HCT116 (cell line): ENCODE data around the gene TTF1. TPM values are rescaled to one million over a fixed set of nuclear protein-coding genes. Genes with fewer than 3 reads are reported as not detected.

ENCODE experiments used
- ATAC-seq: fragments of 200-7000 bp; cut with Tn5 transposase; 2 replicates; pipeline ENCODE4 v1.9.1; 2020; ENCODE audit warnings: mild to moderate bottlenecking, moderate library complexity
- BruUV-seq: library from RNA; stranded (reverse); fragments of 400-500 nt; replicated peaks from 2 replicates; lab custom pipeline; 2021; lab: Mats Ljungman, UMichigan
- CTCF ChIA-PET: fragments of 300-600 bp; sonication (Branson Sonifier 250); formaldehyde crosslinking; loops from one replicate; lab custom pipeline; 2021; ENCODE audit warnings: antibody characterized with exemption; lab: Charles Lee
- POLR2A ChIA-PET: fragments of 300-600, 350-600 bp; sonication (Branson Sonifier 250); formaldehyde crosslinking; loops from one replicate; lab custom pipeline; 2021; ENCODE audit warnings: antibody characterized with exemption; lab: Charles Lee
- RAD21 ChIA-PET, 2 experiments: fragments of 300-600 bp; sonication (Branson Sonifier 250); formaldehyde crosslinking; loops; one replicate each; lab custom pipeline; 2023; ENCODE audit warnings: low total read pairs in 2 of 2; ENCODE audit not compliant: uncharacterized antibody in 2 of 2, unreplicated experiment in 2 of 2, low non-redundant PET in 1 of 2; lab: Charles Lee
- DNase-seq: peaks from one replicate; pipeline ENCODE4 v3.0.0-alpha.2; 2010; ENCODE audit warnings: low read depth, low spot score
- H2AFZ ChIP-seq: fragments of 200-600 bp; shearing (Covaris generic), sonication (generic); 2 replicates; pipeline ENCODE4 v1.6.1; 2017; ENCODE audit warnings: low read depth, mixed run types, mixed read lengths, antibody characterized with exemption, low read length; ENCODE audit not compliant: poor library complexity, severe bottlenecking
- H3K27ac ChIP-seq: 2 replicates; pipeline ENCODE4 v1.5.1; 2012; ENCODE audit warnings: low read depth, low read length
- H3K27me3 ChIP-seq: fragments of 200-600 bp; sonication (generic); 2 replicates; pipeline ENCODE4 v1.6.1; 2016; ENCODE audit warnings: mixed run types, low read length, mixed read lengths; ENCODE audit not compliant: insufficient read depth
- H3K36me3 ChIP-seq, 2 experiments: fragments of 200-500 bp in 1 of 2; fragments of 200-600 bp in 1 of 2; sonication (Bioruptor generic) in 1 of 2; sonication (generic) in 1 of 2; 2 replicates each; pipeline versions ENCODE4 v1.5.1 to v1.6.1; 2014 to 2016; ENCODE audit warnings: low read length in 2 of 2, inconsistent platforms in 1 of 2, mixed read lengths in 1 of 2, mixed run types in 1 of 2; ENCODE audit not compliant: insufficient read depth in 2 of 2, control insufficient read depth in 1 of 2
- H3K4me1 ChIP-seq, 2 experiments: fragments of 200-600 bp in 1 of 2; sonication (generic) in 1 of 2; 2 replicates each; pipeline versions ENCODE4 v1.5.1 to v1.6.1; 2012 to 2017; ENCODE audit warnings: low read length in 2 of 2, inconsistent platforms in 1 of 2, mild to moderate bottlenecking in 1 of 2, mixed read lengths in 1 of 2, mixed run types in 1 of 2, moderate library complexity in 1 of 2; ENCODE audit not compliant: insufficient read depth in 2 of 2, control insufficient read depth in 1 of 2
- H3K4me2 ChIP-seq: fragments of 200-600 bp; sonication (generic); 2 replicates; pipeline ENCODE4 v1.6.1; 2017; ENCODE audit warnings: mixed run types, low read length, mixed read lengths
- H3K4me3 ChIP-seq, 2 experiments: fragments of 200-600 bp in 1 of 2; sonication (generic) in 1 of 2; replicated peaks in 1 of 2; 2 replicates each; pipeline ENCODE4 v1.5.1; 2011 to 2016; ENCODE audit warnings: low read length in 2 of 2, control low read depth in 1 of 2, low read depth in 1 of 2, mild to moderate bottlenecking in 1 of 2, mixed read lengths in 1 of 2, mixed run types in 1 of 2
- H3K79me2 ChIP-seq: fragments of 200-600 bp; sonication (generic); 2 replicates; pipeline ENCODE4 v1.6.1; 2017; ENCODE audit warnings: mild to moderate bottlenecking, mixed run types, low read length, moderate library complexity, mixed read lengths; ENCODE audit not compliant: insufficient read depth
- H3K9ac ChIP-seq: fragments of 200-600 bp; sonication (generic); 2 replicates; pipeline ENCODE4 v1.6.1; 2016; ENCODE audit warnings: low read length, mixed read lengths
- H3K9me2 ChIP-seq: fragments of 200-600 bp; sonication (generic), shearing (Covaris generic); 2 replicates; pipeline ENCODE4 v1.6.1; 2017; ENCODE audit warnings: mixed run types, mild to moderate bottlenecking, moderate library complexity; ENCODE audit not compliant: insufficient read depth
- H3K9me3 ChIP-seq, 2 experiments: fragments of 200-500 bp in 1 of 2; fragments of 200-600 bp in 1 of 2; sonication (Bioruptor generic) in 1 of 2; sonication (generic) in 1 of 2; 2 replicates each; pipeline ENCODE4 v1.6.1; 2014 to 2017; ENCODE audit warnings: low read length in 2 of 2, mixed read lengths in 2 of 2, inconsistent platforms in 1 of 2, low read depth in 1 of 2, mild to moderate bottlenecking in 1 of 2, mixed run types in 1 of 2, moderate library complexity in 1 of 2; ENCODE audit not compliant: control insufficient read depth in 1 of 2, insufficient read depth in 1 of 2
- H4K20me1 ChIP-seq: fragments of 200-600 bp; sonication (generic), shearing (Covaris generic); 2 replicates; pipeline ENCODE4 v1.6.1; 2017; ENCODE audit warnings: mixed run types, mild to moderate bottlenecking, moderate library complexity; ENCODE audit not compliant: insufficient read depth
- CBX3 ChIP-seq: IDR thresholded peaks from 2 replicates; pipeline ENCODE4 v1.6.1; 2012; ENCODE audit warnings: low read depth
- CEBPB ChIP-seq: IDR thresholded peaks from 2 replicates; pipeline ENCODE4 v1.6.1; 2012; ENCODE audit warnings: low read depth
- EGR1 ChIP-seq: IDR thresholded peaks from 2 replicates; pipeline ENCODE4 v1.6.1; 2012; ENCODE audit warnings: low read depth
- EZH2 ChIP-seq: fragments of 200-600 bp; sonication (generic); IDR thresholded peaks from 2 replicates; pipeline ENCODE4 v1.6.1; 2017; ENCODE audit warnings: antibody characterized with exemption, mixed run types
- EZH2phosphoT487 ChIP-seq: fragments of 200-600 bp; IDR thresholded peaks from 2 replicates; pipeline ENCODE4 v1.6.1; 2018; ENCODE audit warnings: antibody characterized with exemption, borderline replicate concordance
- FOSL1 ChIP-seq: IDR thresholded peaks from 2 replicates; pipeline ENCODE4 v1.6.1; 2012; ENCODE audit warnings: low read depth
- JUND ChIP-seq: IDR thresholded peaks from 2 replicates; pipeline ENCODE4 v1.6.1; 2012
- POLR2A ChIP-seq: IDR thresholded peaks from 2 replicates; pipeline ENCODE4 v1.7.0; 2011; ENCODE audit warnings: borderline replicate concordance; ENCODE audit not compliant: insufficient read depth, insufficient read length; ENCODE audit errors: extremely low read depth
- POLR2AphosphoS5 ChIP-seq: IDR thresholded peaks from 2 replicates; pipeline ENCODE4 v1.6.1; 2011; ENCODE audit warnings: mild to moderate bottlenecking, low read depth, low read length, moderate library complexity
- RAD21 ChIP-seq: IDR thresholded peaks from 2 replicates; pipeline ENCODE4 v1.6.1; 2012; ENCODE audit warnings: low read depth, mild to moderate bottlenecking
- TCF7L2 ChIP-seq: IDR thresholded peaks from 2 replicates; pipeline ENCODE4 v1.7.0; 2011; ENCODE audit warnings: borderline replicate concordance, inconsistent platforms; ENCODE audit not compliant: insufficient read depth, insufficient read length; ENCODE audit errors: extremely low read depth
- ZFX ChIP-seq: fragments of 450-650 bp; IDR thresholded peaks from 2 replicates; pipeline ENCODE4 v1.6.1; 2017
- ZNF274 ChIP-seq: fragments of 200-500 bp; sonication (Bioruptor generic); IDR thresholded peaks from 2 replicates; pipeline ENCODE4 v1.6.1; 2014; ENCODE audit warnings: mild to moderate bottlenecking, low read depth, low read length, inconsistent platforms
- intact Hi-C: fragments of 100-400 bp; cut with micrococcal nuclease; formaldehyde crosslinking; loops from 2 replicates; pipeline ENCODE4 v1.10.0; 2022
- total RNA-seq: library from RNA; stranded (reverse); gene quantifications from one replicate; pipeline ENCODE4 v1.2.1, GENCODE V29; 2021; ENCODE audit not compliant: unreplicated experiment
- TF ChIP-seq, protein P1 (sequence below): IDR thresholded peaks from 2 replicates; pipeline ENCODE4 v1.6.1; 2012
- TF ChIP-seq, protein P2 (sequence below), 3 experiments: fragments of 200-600 bp in 1 of 3; sonication (generic) in 1 of 3; IDR thresholded peaks in 2 of 3; conservative IDR thresholded peaks in 1 of 3; 2 replicates each; pipeline ENCODE4 v1.5.1; 2012 to 2017; ENCODE audit warnings: low read depth in 2 of 3, low read length in 2 of 3, antibody characterized with exemption in 1 of 3, borderline replicate concordance in 1 of 3, control low read depth in 1 of 3, mild to moderate bottlenecking in 1 of 3, mixed read lengths in 1 of 3, mixed run types in 1 of 3, moderate library complexity in 1 of 3; ENCODE audit not compliant: insufficient read depth in 1 of 3
- TF ChIP-seq, protein P3 (sequence below): IDR thresholded peaks from 2 replicates; pipeline ENCODE4 v1.6.1; 2012; ENCODE audit warnings: low read depth
- TF ChIP-seq, protein P4 (sequence below): IDR thresholded peaks from 2 replicates; pipeline ENCODE4 v1.6.1; 2011; ENCODE audit warnings: mild to moderate bottlenecking, low read length, moderate library complexity; ENCODE audit not compliant: insufficient replicate concordance; ENCODE audit errors: extremely low read depth

Gene TTF1
- total RNA-seq, 1 experiment from 2014 or later: 14.5 TPM

DNA sequence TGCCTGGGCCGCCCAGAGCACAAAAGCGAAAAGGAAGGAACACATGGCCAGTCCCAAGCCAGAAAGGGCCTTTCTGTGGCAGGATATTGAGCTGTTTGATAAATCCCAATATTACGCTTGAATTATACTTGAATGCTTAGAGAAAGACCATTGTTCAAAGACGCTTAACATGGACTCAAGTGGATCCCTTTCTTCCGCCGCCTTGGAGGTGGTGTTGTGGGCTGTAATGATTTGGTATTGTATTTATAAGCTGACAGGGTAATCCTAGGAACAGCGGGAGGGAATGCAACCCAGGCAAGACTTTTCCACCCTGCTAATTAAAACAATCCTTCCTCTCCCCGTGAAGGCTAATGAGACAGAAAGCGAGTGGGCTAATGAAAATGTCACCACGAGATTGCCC lies 28.2 kb upstream of the TTF1 start:
- H3K4me3 ChIP-seq: no peak overlapping the region
- no peak for ATAC-seq
- TF ChIP-seq CBX3: no peak
- TF ChIP-seq ZNF274: no peak
- no peak for TF ChIP-seq FOSL1
- TF ChIP-seq EZH2phosphoT487: no peak
- TF ChIP-seq, protein P1, sequence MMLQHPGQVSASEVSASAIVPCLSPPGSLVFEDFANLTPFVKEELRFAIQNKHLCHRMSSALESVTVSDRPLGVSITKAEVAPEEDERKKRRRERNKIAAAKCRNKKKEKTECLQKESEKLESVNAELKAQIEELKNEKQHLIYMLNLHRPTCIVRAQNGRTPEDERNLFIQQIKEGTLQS: no peak
- TF ChIP-seq EZH2: no peak
- no peak for TF ChIP-seq CEBPB
- no peak for TF ChIP-seq POLR2AphosphoS5
- no peak for TF ChIP-seq POLR2A
- TF ChIP-seq EGR1: no peak
- TF ChIP-seq TCF7L2: no peak
- TF ChIP-seq, protein P2, sequence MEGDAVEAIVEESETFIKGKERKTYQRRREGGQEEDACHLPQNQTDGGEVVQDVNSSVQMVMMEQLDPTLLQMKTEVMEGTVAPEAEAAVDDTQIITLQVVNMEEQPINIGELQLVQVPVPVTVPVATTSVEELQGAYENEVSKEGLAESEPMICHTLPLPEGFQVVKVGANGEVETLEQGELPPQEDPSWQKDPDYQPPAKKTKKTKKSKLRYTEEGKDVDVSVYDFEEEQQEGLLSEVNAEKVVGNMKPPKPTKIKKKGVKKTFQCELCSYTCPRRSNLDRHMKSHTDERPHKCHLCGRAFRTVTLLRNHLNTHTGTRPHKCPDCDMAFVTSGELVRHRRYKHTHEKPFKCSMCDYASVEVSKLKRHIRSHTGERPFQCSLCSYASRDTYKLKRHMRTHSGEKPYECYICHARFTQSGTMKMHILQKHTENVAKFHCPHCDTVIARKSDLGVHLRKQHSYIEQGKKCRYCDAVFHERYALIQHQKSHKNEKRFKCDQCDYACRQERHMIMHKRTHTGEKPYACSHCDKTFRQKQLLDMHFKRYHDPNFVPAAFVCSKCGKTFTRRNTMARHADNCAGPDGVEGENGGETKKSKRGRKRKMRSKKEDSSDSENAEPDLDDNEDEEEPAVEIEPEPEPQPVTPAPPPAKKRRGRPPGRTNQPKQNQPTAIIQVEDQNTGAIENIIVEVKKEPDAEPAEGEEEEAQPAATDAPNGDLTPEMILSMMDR (IDR thresholded peaks at IDR 0.05 in 2 of 3, conservative IDR thresholded peaks at IDR 0.05 in 1 of 3; ENCODE audit: borderline replicate concordance in 1 of 3, insufficient read depth in 1 of 3, low read depth in 2 of 3, low read length in 2 of 3): no peak
- TF ChIP-seq, protein P3, sequence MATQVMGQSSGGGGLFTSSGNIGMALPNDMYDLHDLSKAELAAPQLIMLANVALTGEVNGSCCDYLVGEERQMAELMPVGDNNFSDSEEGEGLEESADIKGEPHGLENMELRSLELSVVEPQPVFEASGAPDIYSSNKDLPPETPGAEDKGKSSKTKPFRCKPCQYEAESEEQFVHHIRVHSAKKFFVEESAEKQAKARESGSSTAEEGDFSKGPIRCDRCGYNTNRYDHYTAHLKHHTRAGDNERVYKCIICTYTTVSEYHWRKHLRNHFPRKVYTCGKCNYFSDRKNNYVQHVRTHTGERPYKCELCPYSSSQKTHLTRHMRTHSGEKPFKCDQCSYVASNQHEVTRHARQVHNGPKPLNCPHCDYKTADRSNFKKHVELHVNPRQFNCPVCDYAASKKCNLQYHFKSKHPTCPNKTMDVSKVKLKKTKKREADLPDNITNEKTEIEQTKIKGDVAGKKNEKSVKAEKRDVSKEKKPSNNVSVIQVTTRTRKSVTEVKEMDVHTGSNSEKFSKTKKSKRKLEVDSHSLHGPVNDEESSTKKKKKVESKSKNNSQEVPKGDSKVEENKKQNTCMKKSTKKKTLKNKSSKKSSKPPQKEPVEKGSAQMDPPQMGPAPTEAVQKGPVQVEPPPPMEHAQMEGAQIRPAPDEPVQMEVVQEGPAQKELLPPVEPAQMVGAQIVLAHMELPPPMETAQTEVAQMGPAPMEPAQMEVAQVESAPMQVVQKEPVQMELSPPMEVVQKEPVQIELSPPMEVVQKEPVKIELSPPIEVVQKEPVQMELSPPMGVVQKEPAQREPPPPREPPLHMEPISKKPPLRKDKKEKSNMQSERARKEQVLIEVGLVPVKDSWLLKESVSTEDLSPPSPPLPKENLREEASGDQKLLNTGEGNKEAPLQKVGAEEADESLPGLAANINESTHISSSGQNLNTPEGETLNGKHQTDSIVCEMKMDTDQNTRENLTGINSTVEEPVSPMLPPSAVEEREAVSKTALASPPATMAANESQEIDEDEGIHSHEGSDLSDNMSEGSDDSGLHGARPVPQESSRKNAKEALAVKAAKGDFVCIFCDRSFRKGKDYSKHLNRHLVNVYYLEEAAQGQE: no peak
- TF ChIP-seq JUND: no peak
- no peak for TF ChIP-seq RAD21
- no peak for TF ChIP-seq ZFX
- TF ChIP-seq, protein P4, sequence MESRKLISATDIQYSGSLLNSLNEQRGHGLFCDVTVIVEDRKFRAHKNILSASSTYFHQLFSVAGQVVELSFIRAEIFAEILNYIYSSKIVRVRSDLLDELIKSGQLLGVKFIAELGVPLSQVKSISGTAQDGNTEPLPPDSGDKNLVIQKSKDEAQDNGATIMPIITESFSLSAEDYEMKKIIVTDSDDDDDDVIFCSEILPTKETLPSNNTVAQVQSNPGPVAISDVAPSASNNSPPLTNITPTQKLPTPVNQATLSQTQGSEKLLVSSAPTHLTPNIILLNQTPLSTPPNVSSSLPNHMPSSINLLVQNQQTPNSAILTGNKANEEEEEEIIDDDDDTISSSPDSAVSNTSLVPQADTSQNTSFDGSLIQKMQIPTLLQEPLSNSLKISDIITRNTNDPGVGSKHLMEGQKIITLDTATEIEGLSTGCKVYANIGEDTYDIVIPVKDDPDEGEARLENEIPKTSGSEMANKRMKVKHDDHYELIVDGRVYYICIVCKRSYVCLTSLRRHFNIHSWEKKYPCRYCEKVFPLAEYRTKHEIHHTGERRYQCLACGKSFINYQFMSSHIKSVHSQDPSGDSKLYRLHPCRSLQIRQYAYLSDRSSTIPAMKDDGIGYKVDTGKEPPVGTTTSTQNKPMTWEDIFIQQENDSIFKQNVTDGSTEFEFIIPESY: no peak
- TF ChIP-seq, all 23 proteins: peak for 0
- ChIA-PET POLR2A (no interaction called here), CTCF (no interaction called here), RAD21 (no interaction called here)
- no peak for DNase-seq
- H3K9me2 ChIP-seq: no peaks in the 10 kb centered on the region
- H3K9ac ChIP-seq: no peak overlapping the region
- H3K4me1 ChIP-seq: no peaks in the 10 kb centered on the region
- H3K4me2 ChIP-seq: no peak overlapping the region
- no peaks in the 10 kb centered on the region for H3K9me3 ChIP-seq
- no TSS peak for BruUV-seq
- H2AFZ ChIP-seq: no peak overlapping the region
- H3K79me2 ChIP-seq: no peaks in the 10 kb centered on the region
- intact Hi-C loops: no loop called here
- peaks cover 5% of the 10 kb centered on the region; the same call in 1 of the 2 replicates for H3K27me3 ChIP-seq
- no peaks in the 10 kb centered on the region for H4K20me1 ChIP-seq
- no peak overlapping the region for H3K27ac ChIP-seq
- no peaks in the 10 kb centered on the region for H3K36me3 ChIP-seq
